GM18519 (cell line): ENCODE measurements around the gene EXOC4.

Experiments used
- ATAC-seq: cut with Tn5 transposase; IDR thresholded peaks from one replicate; pipeline ENCODE4 v1.9.1; 2021; ENCODE audit warnings: mild to moderate bottlenecking, moderate library complexity; ENCODE audit not compliant: unreplicated experiment, low FRiP score

EXOC4 gene

DNA sequence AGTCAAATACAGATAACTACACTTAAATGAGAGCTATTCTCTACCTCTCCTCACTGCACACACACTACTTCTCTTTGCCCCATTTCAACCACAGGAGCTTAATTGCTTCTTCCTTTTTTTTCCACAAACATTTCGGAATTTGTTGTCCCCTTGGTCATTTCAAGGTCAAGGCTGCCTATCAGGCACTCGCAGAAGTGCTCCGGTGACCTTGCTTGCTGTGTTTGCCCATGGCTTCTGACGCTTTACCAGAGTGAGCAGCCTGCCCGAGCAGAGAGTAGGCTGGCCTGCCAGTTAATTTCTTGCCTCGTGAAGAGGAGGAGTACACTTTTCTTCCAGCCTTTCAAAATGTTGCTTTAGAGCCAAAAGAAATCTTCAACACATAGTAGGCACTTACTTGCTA, 577.2 kb downstream of the EXOC4 start:
- no peak for ATAC-seq

DNA sequence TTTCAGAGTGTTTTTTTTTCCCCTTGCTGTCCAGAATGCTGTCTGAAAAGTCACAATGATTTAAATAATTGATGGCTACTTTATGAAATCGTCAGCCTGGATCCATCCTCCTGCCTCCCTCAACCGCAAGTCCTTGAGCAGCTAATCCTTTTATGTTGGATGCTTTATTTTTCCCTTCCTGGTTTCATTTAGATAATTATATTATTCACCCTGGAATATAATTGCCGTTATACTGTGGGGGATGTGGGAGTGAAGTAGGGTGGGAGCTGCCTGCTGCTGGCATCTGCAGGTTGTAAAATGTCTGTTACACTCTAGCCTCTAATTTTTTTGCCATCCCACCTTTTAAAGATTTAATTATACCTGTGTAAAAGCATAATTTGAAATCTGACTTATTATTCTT, 583.8 kb downstream of the EXOC4 start:
- ATAC-seq, result no peak

DNA sequence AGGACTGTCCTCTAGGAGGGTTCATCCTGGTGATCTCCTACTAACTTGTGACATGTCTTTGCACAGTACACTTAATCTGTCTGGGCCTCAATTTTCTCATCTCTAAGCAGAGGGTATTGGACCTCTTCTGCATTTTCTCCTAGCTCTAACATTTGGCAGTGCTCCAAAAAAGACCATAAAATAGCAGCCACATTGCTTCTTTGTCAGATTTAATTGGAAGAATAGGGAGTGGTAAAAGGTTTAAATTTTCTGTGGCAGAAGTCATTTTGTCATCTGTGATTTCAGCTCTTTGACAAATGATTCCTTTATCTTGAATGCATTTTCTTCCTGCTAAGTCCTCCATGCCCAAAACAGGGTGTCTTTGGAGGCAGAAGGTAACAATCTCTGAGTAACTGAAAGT, 584.3 kb downstream of the EXOC4 start:
- ATAC-seq, result no peak

DNA sequence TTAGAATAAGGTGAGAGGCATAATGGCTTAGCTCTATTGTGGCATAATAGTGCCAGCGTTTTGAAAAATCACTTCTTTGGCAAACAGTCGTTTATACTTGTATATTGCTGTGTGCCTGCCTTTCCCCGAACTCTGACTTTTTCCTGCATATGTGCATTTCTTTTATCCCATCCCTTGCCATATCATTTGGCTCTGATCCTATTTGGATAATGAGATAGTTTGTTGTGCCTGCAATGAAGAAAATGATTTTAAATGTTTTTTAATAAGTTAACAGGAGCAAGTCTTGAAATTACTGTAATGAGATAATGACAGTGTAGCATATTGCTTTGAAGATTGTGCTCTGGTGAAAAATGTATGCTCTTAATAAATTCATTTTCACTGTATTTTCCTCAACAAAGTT, 586.2 kb downstream of the EXOC4 start:
- ATAC-seq, result no peak

DNA sequence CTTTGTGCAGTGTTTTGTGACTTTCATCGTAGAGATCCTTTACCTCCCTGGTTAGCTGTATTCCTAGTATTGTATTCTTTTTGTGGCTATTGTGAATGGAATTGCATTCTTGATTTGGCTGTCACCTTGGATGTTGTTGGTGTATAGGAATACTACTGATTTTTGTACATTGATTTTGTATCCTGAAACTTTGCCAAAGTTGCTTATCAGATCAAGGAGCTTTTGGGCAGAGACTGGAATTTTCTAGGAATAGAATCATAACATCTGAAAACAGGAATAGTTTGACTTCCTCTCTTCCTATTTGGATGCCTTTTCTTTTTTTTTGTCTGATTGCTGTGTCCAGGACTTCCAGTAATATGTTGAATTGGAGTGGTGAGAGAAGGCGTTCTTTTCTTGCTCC, 590.5 kb downstream of the EXOC4 start:
- no peak for ATAC-seq

DNA sequence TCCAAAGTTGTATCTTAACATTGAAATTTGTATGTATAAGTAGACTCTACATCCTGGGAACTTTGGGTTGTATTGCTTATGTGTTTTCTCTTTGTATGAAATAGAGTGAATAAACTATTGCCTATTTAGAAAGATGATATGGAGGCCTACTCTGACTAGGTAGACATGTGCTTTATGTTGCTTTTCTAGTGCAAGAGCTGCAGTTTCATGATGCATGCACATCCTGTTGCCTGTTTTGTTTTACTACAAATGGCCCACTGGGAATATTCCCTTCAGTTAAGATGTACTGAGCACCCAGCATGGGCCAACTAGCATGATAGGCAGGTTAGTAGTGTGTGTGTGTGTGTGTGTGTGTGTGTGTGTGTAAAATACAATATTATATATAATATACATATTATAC, 592.1 kb downstream of the EXOC4 start:
- ATAC-seq, result no peak

DNA sequence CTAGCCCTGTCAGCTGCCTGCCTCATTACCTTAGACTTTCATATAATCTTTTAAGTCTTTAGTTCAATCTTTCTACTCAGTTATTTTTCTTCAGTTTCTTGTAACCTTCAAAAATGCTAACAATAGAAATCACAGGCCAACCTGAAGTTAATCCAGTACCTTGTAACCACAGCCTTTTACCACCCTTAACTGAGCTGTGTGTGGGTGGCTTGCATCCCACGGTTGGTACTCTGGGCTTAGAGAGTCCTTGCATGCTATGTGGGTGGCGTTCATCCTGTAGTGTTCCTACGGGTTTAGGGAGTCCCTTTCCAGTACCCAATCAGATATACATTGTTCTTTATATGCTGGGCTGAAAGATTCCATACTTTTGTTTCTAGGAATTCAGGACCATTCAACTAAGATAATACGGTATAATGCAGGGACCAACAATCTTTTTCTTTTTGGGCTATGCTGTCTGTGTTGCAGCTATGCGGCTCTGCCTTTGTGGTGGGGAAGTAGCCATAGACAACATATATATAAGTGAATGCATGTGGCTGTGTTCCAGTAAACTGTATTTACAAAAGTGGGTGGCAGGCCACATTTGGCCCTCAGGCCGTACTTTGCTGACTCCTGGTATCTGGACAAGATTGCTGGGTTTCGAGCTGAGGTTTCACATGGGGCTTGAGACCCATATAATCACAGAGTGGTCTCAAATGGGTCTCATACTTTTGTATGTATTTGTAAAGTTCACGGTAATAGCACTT, 593.5 kb downstream of the EXOC4 start:
- no peak for ATAC-seq

DNA sequence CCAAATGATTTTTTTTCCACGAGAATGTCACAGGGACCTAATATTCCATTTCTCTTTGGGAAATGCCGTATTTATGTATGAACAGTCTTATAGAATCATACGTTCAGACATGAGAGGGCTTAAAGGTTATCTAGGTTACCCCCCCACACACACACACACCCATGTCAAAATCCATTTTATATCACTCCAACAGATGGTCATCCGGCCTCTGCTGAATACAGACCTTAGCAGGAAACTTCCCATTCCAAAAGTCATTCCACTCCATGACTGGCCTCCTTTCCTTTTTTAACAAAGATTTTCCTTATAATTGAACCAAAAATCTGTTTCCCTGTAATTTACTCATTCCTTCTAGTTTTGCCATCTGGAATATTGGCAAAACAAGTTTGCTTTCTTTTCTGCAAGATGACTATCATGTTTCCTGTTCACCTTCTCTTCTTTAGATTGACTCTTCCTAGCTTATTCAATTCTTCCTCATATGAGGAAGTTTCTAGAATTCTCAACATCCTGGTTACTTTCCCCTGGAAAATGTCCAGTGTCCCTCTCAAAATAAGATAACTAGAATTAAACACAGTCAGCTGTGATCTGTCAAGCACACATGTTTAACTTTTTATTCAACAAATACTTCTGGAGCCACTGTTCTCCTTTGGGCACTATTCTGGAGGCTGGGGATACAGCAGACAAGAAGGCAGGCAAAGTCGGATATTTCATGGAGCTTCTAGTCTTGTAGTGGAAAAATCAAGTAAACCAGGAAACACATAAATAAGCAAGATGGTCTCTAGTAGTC, 597.8 kb downstream of the EXOC4 start:
- ATAC-seq, result no peak

DNA sequence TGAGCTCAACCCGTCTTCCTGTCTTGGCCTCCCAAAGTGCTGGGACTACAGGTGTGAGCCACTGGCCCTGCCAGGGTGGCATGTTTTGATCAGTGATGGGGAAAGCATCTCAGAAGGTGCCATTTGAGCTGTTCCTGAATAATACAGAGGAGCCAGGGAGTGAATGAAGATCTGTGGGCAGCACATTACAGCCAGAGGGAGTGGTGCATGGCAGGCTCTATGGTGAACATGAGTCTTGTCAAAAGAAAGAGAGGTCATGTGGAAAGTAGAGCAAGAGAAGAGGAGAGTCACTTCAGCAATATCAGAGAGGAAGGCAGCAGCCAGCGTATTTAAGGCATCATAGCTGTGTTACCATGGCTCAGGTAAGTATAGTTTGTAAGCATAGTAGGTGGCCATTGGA, 598.5 kb downstream of the EXOC4 start:
- no peak for ATAC-seq

DNA sequence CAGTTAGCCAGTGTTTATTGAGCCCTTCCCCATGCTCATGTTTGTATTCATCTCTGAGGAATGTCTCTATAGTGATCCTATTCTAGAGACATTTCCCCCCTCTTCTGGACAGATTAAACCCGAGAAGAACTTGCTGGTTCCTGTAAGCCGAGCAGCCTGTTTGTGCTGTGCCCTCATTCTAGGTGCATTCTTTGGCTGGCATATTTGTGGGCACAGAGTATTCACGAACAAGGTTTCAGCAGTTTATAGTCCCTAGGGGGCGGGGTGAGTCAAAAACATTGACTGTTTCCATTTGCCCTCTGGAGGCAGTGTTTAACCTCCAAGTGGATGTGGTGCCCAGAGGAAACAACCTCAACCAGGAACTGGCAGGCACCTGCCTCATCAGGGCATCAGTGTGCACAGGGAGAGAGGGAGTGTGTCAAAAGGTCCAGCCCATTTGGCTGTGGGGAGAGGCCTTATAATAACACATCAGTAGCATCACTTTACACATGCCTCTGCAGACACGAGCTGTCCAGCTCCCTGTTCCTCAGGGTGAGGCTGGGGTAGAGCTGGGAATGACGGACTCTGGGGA, 600.9 kb downstream of the EXOC4 start:
- ATAC-seq, result no peak

DNA sequence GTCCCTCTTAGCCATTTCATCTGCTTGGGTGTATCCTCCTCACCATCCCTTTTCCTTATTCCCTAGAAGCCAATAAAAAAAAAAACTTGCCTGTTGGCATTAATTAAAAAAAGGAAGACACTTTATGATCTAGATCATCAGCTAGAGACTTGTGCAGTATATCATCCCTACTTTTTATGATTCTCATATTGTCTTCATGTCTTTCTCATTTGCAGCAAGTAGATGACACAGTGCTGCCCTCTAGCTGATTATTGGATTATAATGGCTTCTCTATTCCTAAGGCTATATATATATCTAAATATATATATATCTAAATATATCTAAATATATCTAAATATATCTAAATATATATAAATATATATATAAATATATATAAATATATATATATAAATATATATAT, 601.9 kb downstream of the EXOC4 start:
- no peak for ATAC-seq

DNA sequence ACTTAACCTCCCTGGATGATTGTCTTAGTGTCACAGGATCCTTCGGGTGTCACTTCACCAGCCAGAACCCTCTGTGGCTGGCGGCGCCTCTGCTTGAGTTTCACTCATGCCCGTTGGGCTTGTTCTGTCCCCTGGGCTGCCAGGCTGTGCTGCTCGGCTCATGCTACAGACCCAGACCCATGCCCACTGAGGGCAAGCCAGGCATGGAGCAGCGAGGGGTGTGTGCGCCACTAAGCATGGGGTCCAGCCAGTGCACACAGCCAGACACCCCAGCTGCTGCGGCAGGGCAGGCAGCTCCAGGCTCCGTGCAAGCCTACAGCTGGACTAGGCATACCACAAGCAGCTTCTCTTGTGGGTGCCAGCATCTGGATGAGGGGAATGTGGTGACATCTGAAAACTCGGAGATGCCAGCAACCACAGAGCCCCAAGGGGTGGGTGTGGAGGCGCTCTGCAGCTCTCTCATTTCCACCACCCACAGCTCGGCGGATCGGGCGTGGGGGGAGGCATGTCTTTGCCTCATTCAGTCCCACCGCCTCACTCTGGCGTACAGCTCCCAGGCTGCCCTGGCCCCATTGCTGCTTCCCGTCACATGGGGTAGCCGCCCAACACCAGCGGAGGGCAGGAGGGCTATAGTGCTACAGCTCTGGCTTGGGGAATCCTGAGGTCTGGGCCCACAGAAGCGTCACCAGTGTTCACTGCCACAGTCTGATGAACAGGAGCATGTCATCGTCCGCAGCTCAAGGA, 604.7 kb downstream of the EXOC4 start:
- ATAC-seq, result no peak

DNA sequence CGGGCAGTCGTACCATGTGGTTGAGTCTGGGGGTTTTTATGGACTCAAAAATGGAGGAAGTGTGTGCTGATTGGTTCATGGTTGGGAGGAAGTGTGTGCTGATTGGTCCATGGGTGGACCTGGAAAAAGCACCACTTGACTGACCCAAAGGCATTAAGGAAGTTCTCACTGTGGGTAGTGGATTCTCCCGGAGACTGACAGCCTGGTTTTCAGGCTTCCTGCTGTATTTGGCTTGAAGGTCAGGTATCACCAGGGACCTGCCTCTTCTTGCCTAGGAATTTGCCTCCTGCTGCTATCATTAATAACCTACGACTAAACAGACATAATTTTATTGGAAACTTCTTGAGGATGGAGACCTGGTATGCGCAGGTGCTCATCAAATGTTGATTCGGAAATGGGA, 605.4 kb downstream of the EXOC4 start:
- no peak for ATAC-seq

DNA sequence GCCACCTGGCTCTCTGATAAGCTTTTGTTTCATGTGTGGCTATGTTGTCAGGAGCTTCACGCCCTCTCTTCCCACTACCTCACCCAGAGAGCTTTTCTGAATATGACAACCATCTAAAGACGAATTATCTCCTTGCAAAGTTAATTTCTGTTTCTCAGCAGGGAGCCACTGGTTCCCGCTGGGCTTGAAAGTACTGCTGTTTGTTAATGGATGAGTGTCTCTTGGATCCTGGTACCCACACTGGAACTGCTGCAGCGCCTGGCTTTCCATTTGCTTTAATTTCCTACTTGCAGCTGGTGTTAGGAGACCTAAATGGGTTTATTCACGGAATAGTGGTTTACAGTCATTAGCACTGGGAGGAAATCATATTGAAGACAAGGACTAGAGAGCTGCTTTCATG, 606.4 kb downstream of the EXOC4 start:
- ATAC-seq, result no peak

DNA sequence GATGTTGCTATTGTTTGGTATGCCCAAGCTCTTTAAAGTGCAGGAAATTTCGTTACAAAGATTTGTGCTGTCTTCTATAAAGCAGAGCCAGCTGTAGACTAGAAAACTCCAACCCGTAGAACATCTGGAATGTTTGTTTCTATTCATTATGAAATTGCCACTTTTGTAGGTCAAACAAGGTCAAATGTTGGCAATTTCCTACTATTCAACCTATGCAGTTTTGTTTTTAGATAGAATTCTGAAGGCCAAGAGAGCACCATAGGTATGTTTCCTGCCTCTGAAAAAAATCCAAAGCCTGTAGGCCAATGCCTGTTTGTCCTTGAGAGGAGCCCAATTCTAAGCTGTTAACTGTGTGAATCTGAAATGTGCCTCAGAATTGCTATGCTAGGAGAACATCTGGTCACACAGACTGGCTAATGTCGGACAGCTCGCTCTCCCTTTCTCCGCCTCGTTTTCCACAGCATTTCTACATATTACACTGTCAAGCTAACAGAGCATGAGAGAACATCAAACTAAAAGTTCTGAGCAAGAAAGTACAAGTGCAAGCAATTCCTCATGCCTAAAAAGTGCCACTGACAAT, 607.1 kb downstream of the EXOC4 start:
- ATAC-seq, result no peak

DNA sequence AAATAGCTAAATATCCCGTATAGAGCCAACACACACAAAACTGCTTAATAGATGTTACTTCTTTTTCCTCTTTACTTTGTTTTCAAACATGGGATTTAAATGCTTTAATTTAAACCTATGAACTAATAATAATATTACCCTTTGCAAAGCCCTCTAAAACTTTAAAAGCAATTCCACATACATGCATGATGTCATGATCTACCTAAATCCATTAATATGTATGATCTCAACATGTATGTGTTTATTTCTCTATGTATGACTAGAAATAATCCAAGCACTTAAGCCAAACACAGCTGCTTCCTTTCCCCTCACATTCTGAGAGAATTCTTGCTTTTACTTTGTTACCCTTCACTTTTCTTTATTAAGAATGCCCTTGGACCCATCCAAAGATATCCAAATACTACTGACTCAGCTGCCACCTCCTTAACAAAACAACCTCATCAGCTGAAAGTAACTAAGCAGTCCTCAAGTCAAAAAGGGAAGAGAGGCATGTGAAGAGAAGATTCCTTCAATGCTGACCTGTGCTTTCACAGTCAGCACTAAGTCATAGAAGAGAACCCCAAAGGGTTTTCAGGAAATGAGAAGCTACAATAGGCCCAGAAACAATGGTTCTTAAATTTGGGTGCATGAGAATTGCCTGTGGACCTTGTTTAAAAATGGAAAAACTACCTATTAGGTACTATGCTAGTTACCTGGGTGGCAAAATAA, 607.9 kb downstream of the EXOC4 start:
- no peak for ATAC-seq

DNA sequence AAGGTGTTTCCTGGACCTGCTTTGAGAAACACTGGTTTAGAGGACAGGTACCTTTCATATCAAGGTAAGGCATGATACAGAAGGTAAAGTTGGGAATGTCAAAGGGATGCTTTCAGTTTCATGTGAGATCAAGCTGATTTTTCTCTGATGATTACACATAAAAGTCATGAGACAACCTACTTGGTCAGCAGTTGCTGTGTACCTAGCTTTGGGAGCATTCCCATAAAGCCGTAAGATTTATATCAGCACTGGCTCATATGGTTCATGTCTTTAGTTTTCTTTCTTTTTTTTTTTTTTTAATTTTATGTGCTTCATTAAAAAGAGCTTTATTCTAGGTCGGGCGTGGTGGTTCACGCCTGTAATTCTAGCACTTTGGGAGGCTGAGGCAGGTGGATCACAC, 609.0 kb downstream of the EXOC4 start:
- ATAC-seq, result no peak

DNA sequence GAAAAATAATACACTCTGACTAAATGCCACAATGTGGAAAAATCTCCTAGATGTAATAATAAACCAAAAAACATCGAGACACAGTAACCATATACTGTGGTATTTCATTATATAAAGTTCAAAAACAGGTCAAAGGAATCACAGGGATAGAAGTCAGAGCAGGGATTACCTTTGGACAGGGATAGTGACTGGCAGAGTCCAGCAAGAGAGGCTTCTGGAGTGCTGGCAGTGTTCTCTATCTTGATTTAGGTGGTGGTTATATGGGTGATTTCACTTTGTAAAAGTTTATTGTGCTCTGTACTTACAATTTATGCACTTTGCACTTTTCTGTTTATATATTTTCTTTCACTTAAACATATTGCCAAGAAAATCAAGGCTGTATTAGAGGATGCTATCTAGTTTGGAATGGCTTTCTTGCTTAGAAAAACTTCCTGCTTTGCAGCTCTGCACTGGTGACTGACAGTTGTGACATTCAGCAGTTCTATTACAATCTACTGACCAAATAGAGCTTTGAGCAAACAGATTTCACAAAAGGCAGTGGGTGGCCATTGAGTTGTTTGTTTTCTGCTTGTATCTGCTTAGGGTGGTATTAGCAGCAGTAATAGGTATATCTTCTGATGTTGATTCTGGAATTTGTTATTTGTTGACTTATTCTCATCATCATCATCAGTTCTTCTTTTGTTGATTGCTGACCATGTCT, 610.6 kb downstream of the EXOC4 start:
- ATAC-seq, result no peak

DNA sequence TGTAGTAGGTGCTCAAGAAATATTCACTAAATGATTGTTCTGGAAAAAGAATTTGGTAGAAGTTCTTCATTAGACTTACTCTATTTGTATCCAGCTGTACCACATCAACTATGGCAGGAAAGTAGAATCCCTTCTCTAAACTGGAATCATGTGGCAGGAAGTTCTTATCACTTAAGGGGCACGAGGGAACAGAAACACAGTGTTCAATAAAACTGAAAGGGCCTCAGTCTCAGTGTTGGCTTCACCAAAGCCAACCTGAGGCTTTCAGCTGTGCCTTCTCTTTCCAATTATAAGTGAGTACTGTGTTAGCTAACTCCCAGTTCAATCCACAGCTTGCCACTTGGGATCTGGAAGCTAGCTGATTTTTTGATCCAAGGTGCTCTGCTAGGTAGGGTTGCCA, 616.7 kb downstream of the EXOC4 start:
- no peak for ATAC-seq

DNA sequence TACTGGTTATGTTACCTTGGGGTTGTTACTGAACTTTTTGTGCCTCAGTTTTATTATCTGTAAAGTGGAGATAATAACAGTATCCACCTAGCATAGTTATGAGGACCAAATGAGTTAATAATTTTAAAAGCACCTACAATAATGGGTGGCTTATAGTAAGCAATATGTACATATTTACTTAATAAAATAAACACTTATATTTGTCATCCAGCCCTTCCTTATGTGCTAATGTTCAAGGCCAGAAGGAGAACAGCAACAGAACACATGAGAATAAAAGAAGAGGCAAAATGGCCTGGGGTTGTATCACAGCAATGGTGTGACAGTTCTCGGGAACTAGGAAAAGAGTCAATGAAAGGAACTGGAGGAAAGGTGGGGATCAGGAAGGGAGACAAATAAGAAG, 618.9 kb downstream of the EXOC4 start:
- ATAC-seq, result no peak
